A673 (cell line): ENCODE data around the gene PHLDA3. TPM values are rescaled to one million over a fixed set of nuclear protein-coding genes. Genes with fewer than 3 reads are reported as not detected.

Source experiments
- BruUV-seq: library from RNA; stranded (reverse); fragments of 400-500 nt; replicated peaks from 2 replicates; lab custom pipeline; 2021; lab: Mats Ljungman, UMichigan
- CTCF ChIA-PET: fragments of 300-600 bp; sonication (Branson Sonifier 250); formaldehyde crosslinking; loops from one replicate; lab custom pipeline; 2022; ENCODE audit warnings: antibody characterized with exemption; lab: Charles Lee
- POLR2A ChIA-PET: fragments of 300-600 bp; sonication (Branson Sonifier 250); formaldehyde crosslinking; loops from one replicate; lab custom pipeline; 2022; ENCODE audit warnings: antibody characterized with exemption; ENCODE audit not compliant: low non-redundant PET; lab: Charles Lee
- DNase-seq: peaks from one replicate; pipeline ENCODE4 v3.0.0-alpha.2; 2015; ENCODE audit warnings: low spot score
- H3K27ac ChIP-seq: fragments of 200-600 bp; sonication (generic); 2 replicates; pipeline ENCODE4 v1.5.1; 2016; ENCODE audit warnings: mixed run types, low read depth, mild to moderate bottlenecking, mixed read lengths, antibody characterized with exemption, low read length; ENCODE audit not compliant: poor library complexity, severe bottlenecking
- H3K27me3 ChIP-seq: fragments of 200-600 bp; sonication (generic); replicated peaks from 2 replicates; pipeline ENCODE4 v1.6.1; 2017; ENCODE audit warnings: mixed run types, low read depth, mild to moderate bottlenecking, mixed read lengths, antibody characterized with exemption, low read length; ENCODE audit not compliant: insufficient read depth, poor library complexity
- H3K36me3 ChIP-seq: fragments of 200-600 bp; sonication (generic); 2 replicates; pipeline ENCODE4 v1.6.1; 2016; ENCODE audit warnings: mixed run types, mild to moderate bottlenecking, mixed read lengths, antibody characterized with exemption, low read length; ENCODE audit not compliant: insufficient read depth, poor library complexity, severe bottlenecking
- H3K4me1 ChIP-seq: fragments of 200-600 bp; sonication (generic); 2 replicates; pipeline ENCODE4 v1.6.1; 2017; ENCODE audit warnings: mixed run types, mild to moderate bottlenecking, mixed read lengths, antibody characterized with exemption, low read length; ENCODE audit not compliant: insufficient read depth, poor library complexity, severe bottlenecking
- H3K4me3 ChIP-seq: fragments of 200-600 bp; sonication (generic); 2 replicates; pipeline ENCODE4 v1.5.1; 2016; ENCODE audit warnings: low read depth, mixed run types, mild to moderate bottlenecking, mixed read lengths, low read length; ENCODE audit not compliant: poor library complexity, severe bottlenecking
- H3K9me3 ChIP-seq: fragments of 200-600 bp; sonication (generic); 2 replicates; pipeline ENCODE4 v1.6.1; 2016; ENCODE audit warnings: mixed run types, low read depth, mild to moderate bottlenecking, mixed read lengths, antibody characterized with exemption, low read length; ENCODE audit not compliant: poor library complexity, severe bottlenecking
- CTCF ChIP-seq: fragments of 300-800, 200-600 bp; sonication (generic); conservative IDR thresholded peaks from 2 replicates; pipeline ENCODE4 v1.5.1; 2017; ENCODE audit warnings: low read depth, mild to moderate bottlenecking, antibody characterized with exemption, low read length, moderate library complexity, mixed read lengths
- EZH2 ChIP-seq: fragments of 200-600 bp; sonication (generic); IDR thresholded peaks from 2 replicates; pipeline ENCODE4 v1.6.1; 2017; ENCODE audit warnings: borderline replicate concordance, low read depth, mild to moderate bottlenecking, mixed read lengths, antibody characterized with exemption, low read length; ENCODE audit not compliant: poor library complexity, severe bottlenecking
- intact Hi-C: fragments of 100-400 bp; cut with micrococcal nuclease; formaldehyde crosslinking; loops from one replicate; pipeline ENCODE4 v1.10.0; 2022; ENCODE audit not compliant: unreplicated experiment
- total RNA-seq: library from RNA; stranded (reverse); gene quantifications from 2 replicates; pipeline ENCODE4 v1.2.3, GENCODE V29; 2021

PHLDA3 gene
- total RNA-seq, 1 experiment from 2014 or later: 24.1 TPM

- ChIA-PET CTCF (interaction anchor here (0.6 kb wide), 1 partner anchor 65 kb away, joined by 3 read pairs; no protein-coding TSS in a partner anchor), POLR2A (interaction anchor here (0.7 kb wide), 1 partner anchor 43 kb away, joined by 4 read pairs; no protein-coding TSS in a partner anchor)
- Histone ChIP-seq H3K27me3 (no peaks in the 10 kb centered on the region), H3K27ac (peak overlapping the region; percentile 35), H3K36me3 (peaks cover 15% of the 10 kb centered on the region), H3K4me3 (no peak overlapping the region), H3K4me1 (peaks cover 37% of the 10 kb centered on the region), H3K9me3 (no peaks in the 10 kb centered on the region)
- TF ChIP-seq CTCF (no peak), EZH2 (no peak)
- intact Hi-C loops: no loop called here
- no TSS peak for BruUV-seq
- DNase-seq: peak; percentile 58
These were observed 7.1 kb downstream of the PHLDA3 start for GRCh38 chr1:201461645-201462441.

- BruUV-seq: no TSS peak
- Histone ChIP-seq H3K9me3 (no peaks in the 10 kb centered on the region), H3K27ac (peak overlapping the region; percentile 35), H3K36me3 (peaks cover 11% of the 10 kb centered on the region), H3K27me3 (no peaks in the 10 kb centered on the region), H3K4me3 (no peak overlapping the region), H3K4me1 (peaks cover 38% of the 10 kb centered on the region)
- ChIA-PET CTCF (interaction anchor here (0.6 kb wide), 1 partner anchor 66 kb away, joined by 3 read pairs; no protein-coding TSS in a partner anchor), POLR2A (interaction anchor here (0.7 kb wide), 1 partner anchor 43 kb away, joined by 4 read pairs; no protein-coding TSS in a partner anchor)
- DNase-seq: peak; percentile 56
- intact Hi-C loops: no loop called here
- TF ChIP-seq CTCF (no peak), EZH2 (no peak)
These were observed 8.0 kb downstream of the PHLDA3 start for GRCh38 chr1:201460814-201461644.

- no TSS peak for BruUV-seq
- no peak overlapping the region for H3K27ac ChIP-seq
- intact Hi-C loops: no loop called here
- no peaks in the 10 kb centered on the region for H3K9me3 ChIP-seq
- H3K4me3 ChIP-seq: no peak overlapping the region
- H3K4me1 ChIP-seq: peaks cover 44% of the 10 kb centered on the region
- no peaks in the 10 kb centered on the region for H3K36me3 ChIP-seq
- CTCF ChIA-PET: no interaction called here
- POLR2A ChIA-PET: interaction anchor here (0.6 kb wide), 1 partner anchor 8 kb away, joined by 13 read pairs; no protein-coding TSS in a partner anchor
- TF ChIP-seq CTCF: no peak
- no peak for TF ChIP-seq EZH2
- no peaks in the 10 kb centered on the region for H3K27me3 ChIP-seq
- DNase-seq: no peak
These were observed 9.2 kb downstream of the PHLDA3 start for GRCh38 chr1:201459775-201460174.
